Stomach (tissue), 9 donors: ENCODE measurements around the gene ALK. TPM values are rescaled to one million over a fixed set of nuclear protein-coding genes. Genes with fewer than 3 reads are reported as not detected.

Experiments used
- DNase-seq, 2 donors: peaks; one replicate each; pipeline versions ENCODE4 v3.0.0 to v3.0.0-alpha.2; 2013 to 2019
- H3K27ac ChIP-seq, 5 donors: fragments of 200-600 bp in 4 of 5; sonication (generic) in 4 of 5; one replicate each; pipeline ENCODE4 v1.5.1; 2013 to 2019; ENCODE audit warnings: mild to moderate bottlenecking in 1 of 5, moderate library complexity in 1 of 5
- H3K27me3 ChIP-seq, 3 donors: fragments of 200-600 bp; sonication (generic); one replicate each; pipeline ENCODE4 v1.5.1; 2017 to 2019; ENCODE audit warnings: mixed run types in 1 of 3
- H3K36me3 ChIP-seq, 4 donors: fragments of 200-600 bp; sonication (generic); 1 replicate in 3 of 4; 2 replicates in 1 of 4; pipeline ENCODE4 v1.5.1; 2016 to 2019
- H3K4me1 ChIP-seq, 4 donors: fragments of 200-600 bp; sonication (generic); one replicate each; pipeline ENCODE4 v1.5.1; 2016 to 2019
- H3K4me3 ChIP-seq, 4 donors: fragments of 200-600 bp; sonication (generic) in 3 of 4; one replicate each; pipeline ENCODE4 v1.5.1; 2016 to 2019; ENCODE audit warnings: mild to moderate bottlenecking in 1 of 4
- H3K9me3 ChIP-seq, 4 donors: fragments of 200-600 bp; sonication (generic); one replicate each; pipeline ENCODE4 v1.5.1; 2016 to 2019
- EP300 ChIP-seq: sonication (generic); formaldehyde crosslinking; IDR thresholded peaks from one replicate; pipeline ENCODE4 v1.6.1; 2017; ENCODE audit warnings: antibody characterized with exemption
- POLR2A ChIP-seq, 4 donors: fragments of 450-650 bp; IDR thresholded peaks; one replicate each; pipeline ENCODE4 v1.6.1; 2016; ENCODE audit warnings: antibody characterized with exemption in 4 of 4, control low read depth in 2 of 4, mild to moderate bottlenecking in 1 of 4, moderate library complexity in 1 of 4
- POLR2AphosphoS5 ChIP-seq, 3 donors: sonication (generic); formaldehyde crosslinking; IDR thresholded peaks; one replicate each; pipeline ENCODE4 v1.6.1; 2016; ENCODE audit warnings: antibody characterized with exemption in 3 of 3
- WGBS, 5 donors: extraction: QIAGEN DNeasy Blood & Tissue Kit in 3 of 5; methylation state at CpG; one replicate each; pipeline versions ENCODE4 v1.1.5 to v1.1.7; 2013 to 2018; 5-methylcytosine and 5-hydroxymethylcytosine counted together
- intact Hi-C: fragments of 100-400 bp; cut with DNase I; formaldehyde crosslinking; loops from one replicate; pipeline ENCODE4 v1.15.1; 2023; ENCODE audit warnings: low total_unique reads
- polyA plus RNA-seq, 3 donors: library from polyadenylated mRNA; stranded (reverse); fragments of 200-250 nt; gene quantifications; one replicate each; pipeline ENCODE4 v1.2.3, GENCODE V29; 2013
- total RNA-seq, 5 donors: library from RNA; depleted of rRNA; stranded (reverse); fragments of >200 nt; gene quantifications; one replicate each; pipeline versions ENCODE4 v1.1.0 to v1.2.3, GENCODE V29; 2014 to 2016
- TF ChIP-seq, protein P1 (sequence below), 7 experiments: fragments of 450-650 bp in 4 of 7; fragments of 200-600 bp in 3 of 7; sonication (generic) in 3 of 7; IDR thresholded peaks; one replicate each; pipeline ENCODE4 v1.5.1; 2016 to 2019; ENCODE audit warnings: antibody characterized with exemption in 7 of 7, control low read depth in 2 of 7, mild to moderate bottlenecking in 1 of 7
- donor health status: healthy with polysubstance abuse.
- donor health status: Bipolar disorder and iron deficiency.
- donor health status: healthy.

The ALK gene
- total and polyA plus RNA-seq, 8 donors = 0.13 to 0.92 TPM; not detected in 6

DNA sequence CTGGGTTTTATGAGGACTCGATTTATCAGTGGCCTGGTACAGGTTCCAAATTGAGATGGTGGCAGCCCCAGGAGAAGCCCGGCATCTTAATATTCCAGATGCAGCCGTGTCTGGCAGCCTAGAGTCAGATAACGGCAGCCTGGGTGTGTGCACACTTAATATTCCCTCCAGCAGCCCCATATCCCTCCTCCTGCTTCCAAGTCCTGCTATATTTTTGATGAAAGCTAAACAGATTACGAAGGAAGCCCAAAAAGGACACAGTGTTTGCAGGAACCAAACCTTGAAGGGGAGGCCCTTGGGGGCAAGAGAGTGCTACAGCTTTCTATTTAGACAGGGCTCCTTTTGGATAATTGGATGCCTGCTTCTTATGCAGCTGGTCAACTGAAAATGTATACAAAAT lies 25.1 kb upstream of the ALK start:
- intact Hi-C loops = no loop called here
- peaks cover 0 to 3% (median 0%) of the 10 kb centered on the region in 4 donors for H3K9me3 ChIP-seq
- no peak for DNase-seq
- H3K4me3 ChIP-seq = no peak overlapping the region
- H3K27ac ChIP-seq = no peak overlapping the region
- peaks cover 0 to 4% (median 0%) of the 10 kb centered on the region in 3 donors for H3K27me3 ChIP-seq
- no peaks in the 10 kb centered on the region for H3K36me3 ChIP-seq
- WGBS, 5 donors = 68 to 76% (median 72%) methylated on average over 5 of the region's 5 CpGs
- H3K4me1 ChIP-seq = no peaks in the 10 kb centered on the region
- TF ChIP-seq POLR2A (IDR thresholded peaks at IDR 0.05) (no peak), EP300 (no peak), POLR2AphosphoS5 (IDR thresholded peaks at IDR 0.05) (no peak)
- TF ChIP-seq, protein P1, sequence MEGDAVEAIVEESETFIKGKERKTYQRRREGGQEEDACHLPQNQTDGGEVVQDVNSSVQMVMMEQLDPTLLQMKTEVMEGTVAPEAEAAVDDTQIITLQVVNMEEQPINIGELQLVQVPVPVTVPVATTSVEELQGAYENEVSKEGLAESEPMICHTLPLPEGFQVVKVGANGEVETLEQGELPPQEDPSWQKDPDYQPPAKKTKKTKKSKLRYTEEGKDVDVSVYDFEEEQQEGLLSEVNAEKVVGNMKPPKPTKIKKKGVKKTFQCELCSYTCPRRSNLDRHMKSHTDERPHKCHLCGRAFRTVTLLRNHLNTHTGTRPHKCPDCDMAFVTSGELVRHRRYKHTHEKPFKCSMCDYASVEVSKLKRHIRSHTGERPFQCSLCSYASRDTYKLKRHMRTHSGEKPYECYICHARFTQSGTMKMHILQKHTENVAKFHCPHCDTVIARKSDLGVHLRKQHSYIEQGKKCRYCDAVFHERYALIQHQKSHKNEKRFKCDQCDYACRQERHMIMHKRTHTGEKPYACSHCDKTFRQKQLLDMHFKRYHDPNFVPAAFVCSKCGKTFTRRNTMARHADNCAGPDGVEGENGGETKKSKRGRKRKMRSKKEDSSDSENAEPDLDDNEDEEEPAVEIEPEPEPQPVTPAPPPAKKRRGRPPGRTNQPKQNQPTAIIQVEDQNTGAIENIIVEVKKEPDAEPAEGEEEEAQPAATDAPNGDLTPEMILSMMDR (IDR thresholded peaks at IDR 0.05) = no peak

GRCh38 chr2:29942711-29943110 lies 21.3 kb upstream of the ALK start:
- Histone ChIP-seq H3K9me3 (peaks cover 0 to 3% (median 0%) of the 10 kb centered on the region in 4 donors), H3K4me1 (no peaks in the 10 kb centered on the region), H3K36me3 (no peaks in the 10 kb centered on the region), H3K27ac (no peak overlapping the region), H3K4me3 (no peak overlapping the region), H3K27me3 (peaks cover 0 to 4% (median 0%) of the 10 kb centered on the region in 3 donors)
- TF ChIP-seq POLR2AphosphoS5 (IDR thresholded peaks at IDR 0.05) (no peak), EP300 (no peak), POLR2A (IDR thresholded peaks at IDR 0.05) (no peak)
- TF ChIP-seq, protein P1 (IDR thresholded peaks at IDR 0.05) = no peak
- intact Hi-C loops = no loop called here
- 52 to 77% (median 74%) methylated on average over 3 of the region's 3 CpGs for WGBS, 5 donors
- no peak for DNase-seq

- Histone ChIP-seq H3K4me3 (no peak overlapping the region), H3K9me3 (peaks cover 0 to 3% (median 0%) of the 10 kb centered on the region in 4 donors), H3K36me3 (no peaks in the 10 kb centered on the region), H3K4me1 (no peaks in the 10 kb centered on the region), H3K27ac (no peak overlapping the region), H3K27me3 (peaks cover 0 to 5% (median 0%) of the 10 kb centered on the region in 3 donors)
- intact Hi-C loops = no loop called here
- TF ChIP-seq, protein P1 (IDR thresholded peaks at IDR 0.05) = no peak
- DNase-seq = peak in 1 of 2 donors; percentile 87
- WGBS, 5 donors = 43 to 60% (median 50%) methylated on average over 5 of the region's 5 CpGs
Observed at GRCh38 chr2:29940706-29941105, 19.3 kb upstream of the ALK start.

GRCh38 chr2:29936020-29936419 lies 14.6 kb upstream of the ALK start:
- intact Hi-C loops = no loop called here
- H3K27me3 ChIP-seq = peaks cover 0 to 14% (median 0%) of the 10 kb centered on the region in 3 donors
- no peaks in the 10 kb centered on the region for H3K36me3 ChIP-seq
- no peak for DNase-seq
- TF ChIP-seq, protein P1 (IDR thresholded peaks at IDR 0.05) = no peak
- no peak for TF ChIP-seq POLR2AphosphoS5 (IDR thresholded peaks at IDR 0.05)
- no peaks in the 10 kb centered on the region for H3K4me1 ChIP-seq
- H3K9me3 ChIP-seq = no peaks in the 10 kb centered on the region
- H3K4me3 ChIP-seq = no peak overlapping the region
- no peak overlapping the region for H3K27ac ChIP-seq
- 38 to 55% (median 44%) methylated on average over 7 to 8 of the region's 8 CpGs for WGBS, 5 donors
